Measurements from ENCODE around the gene MAT2A. TPM values are rescaled to one million over a fixed set of nuclear protein-coding genes. Genes with fewer than 3 reads are reported as not detected.

MAT2A gene
- total RNA-seq, 2 donors from 2014 or later: 253 to 255 TPM

GRCh38 chr2:85545780-85546240 is 6.8 kb downstream of the MAT2A start:
- Mint-ChIP-seq H3K4me1 (ENCODE audit: low read depth) (peaks cover 32% of the 10 kb centered on the region), H3K27ac (peak overlapping the region; percentile 86), H3K9me3 (no peaks in the 10 kb centered on the region), H3K4me3 (no peak overlapping the region), H3K36me3 (ENCODE audit: insufficient read depth in 2 of 2) (peaks cover 24 to 44% of the 10 kb centered on the region in 2 donors), H3K27me3 (ENCODE audit: low read depth) (no peaks in the 10 kb centered on the region)
- no peak for DNase-seq
- ATAC-seq (replicated peaks in 1 of 2): peak in 1 of 2 donors; percentile 18

- Mint-ChIP-seq H3K4me3 (no peak overlapping the region), H3K27me3 (ENCODE audit: low read depth) (no peaks in the 10 kb centered on the region), H3K36me3 (ENCODE audit: insufficient read depth in 2 of 2) (peaks cover 23 to 36% of the 10 kb centered on the region in 2 donors), H3K9me3 (no peaks in the 10 kb centered on the region), H3K4me1 (ENCODE audit: low read depth) (peaks cover 17% of the 10 kb centered on the region), H3K27ac (peak overlapping the region; percentile 49)
- DNase-seq: no peak
- ATAC-seq (replicated peaks in 1 of 2): peak in 1 of 2 donors; percentile 17
Measured at GRCh38 chr2:85547089-85547858, 8.3 kb downstream of the MAT2A start.

- DNase-seq (no peak), ATAC-seq (replicated peaks in 1 of 2) (peak in 1 of 2 donors; percentile 6)
- H3K9me3 Mint-ChIP-seq: no peaks in the 10 kb centered on the region
- no peaks in the 10 kb centered on the region for H3K27me3 Mint-ChIP-seq (ENCODE audit: low read depth)
- H3K4me3 Mint-ChIP-seq: no peak overlapping the region
- H3K27ac Mint-ChIP-seq: peak overlapping the region; percentile 49
- peaks cover 17 to 29% of the 10 kb centered on the region in 2 donors for H3K36me3 Mint-ChIP-seq (ENCODE audit: insufficient read depth in 2 of 2)
- peaks cover 10% of the 10 kb centered on the region for H3K4me1 Mint-ChIP-seq (ENCODE audit: low read depth)
Measured at GRCh38 chr2:85547859-85548607, 9.1 kb downstream of the MAT2A start.

GRCh38 chr2:85548608-85548900 is 9.6 kb downstream of the MAT2A start:
- no peak for ATAC-seq (replicated peaks in 1 of 2)
- peaks cover 16 to 24% of the 10 kb centered on the region in 2 donors for H3K36me3 Mint-ChIP-seq (ENCODE audit: insufficient read depth in 2 of 2)

GRCh38 chr2:85549095-85549494 is 10.1 kb downstream of the MAT2A start:
- Mint-ChIP-seq H3K4me3 (no peak overlapping the region), H3K27me3 (ENCODE audit: low read depth) (no peaks in the 10 kb centered on the region), H3K4me1 (ENCODE audit: low read depth) (peaks cover 3% of the 10 kb centered on the region), H3K36me3 (ENCODE audit: insufficient read depth in 2 of 2) (peaks cover 13 to 19% of the 10 kb centered on the region in 2 donors), H3K9me3 (no peaks in the 10 kb centered on the region), H3K27ac (no peak overlapping the region)
- DNase-seq (no peak), ATAC-seq (replicated peaks in 1 of 2) (no peak)

More at GRCh38 chr2:85548608-85548900, 9.6 kb downstream of the MAT2A start:
- Mint-ChIP-seq H3K27ac (peak overlapping the region; percentile 49), H3K27me3 (ENCODE audit: low read depth) (no peaks in the 10 kb centered on the region), H3K4me3 (no peak overlapping the region), H3K4me1 (ENCODE audit: low read depth) (peaks cover 5% of the 10 kb centered on the region), H3K9me3 (no peaks in the 10 kb centered on the region)
- DNase-seq: no peak

- peaks cover 10 to 12% of the 10 kb centered on the region in 2 donors for H3K36me3 Mint-ChIP-seq (ENCODE audit: insufficient read depth in 2 of 2)
- H3K27ac Mint-ChIP-seq: peak overlapping the region; percentile 71
- no peak overlapping the region for H3K4me3 Mint-ChIP-seq
- H3K9me3 Mint-ChIP-seq: no peaks in the 10 kb centered on the region
- H3K27me3 Mint-ChIP-seq (ENCODE audit: low read depth): no peaks in the 10 kb centered on the region
- ATAC-seq (replicated peaks in 1 of 2): no peak
- no peaks in the 10 kb centered on the region for H3K4me1 Mint-ChIP-seq (ENCODE audit: low read depth)
- DNase-seq: no peak
Measured at GRCh38 chr2:85549826-85550225, 10.9 kb downstream of the MAT2A start.

DNA sequence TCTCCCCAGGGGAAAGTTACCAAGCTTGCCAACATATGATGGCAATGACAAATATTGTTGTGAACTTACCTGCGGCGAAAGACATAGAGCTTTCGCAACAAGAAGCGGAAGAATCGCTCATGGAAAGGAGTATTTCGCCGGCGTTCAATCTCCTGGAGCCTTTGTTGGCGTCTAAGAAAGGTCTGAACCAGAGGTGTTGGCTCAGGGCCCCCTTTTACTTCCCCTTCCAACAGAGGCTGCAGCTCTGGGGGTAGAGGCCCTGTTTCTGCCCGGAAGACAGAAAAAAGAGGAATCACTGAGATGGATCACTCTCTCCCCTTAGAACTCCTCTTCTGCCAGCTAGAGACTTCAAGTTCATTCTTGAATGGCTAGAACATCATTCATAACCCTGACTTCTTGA is 11.5 kb downstream of the MAT2A start:
- no peak overlapping the region for H3K27ac Mint-ChIP-seq
- peaks cover 8% of the 10 kb centered on the region in 2 donors for H3K36me3 Mint-ChIP-seq (ENCODE audit: insufficient read depth in 2 of 2)

DNA sequence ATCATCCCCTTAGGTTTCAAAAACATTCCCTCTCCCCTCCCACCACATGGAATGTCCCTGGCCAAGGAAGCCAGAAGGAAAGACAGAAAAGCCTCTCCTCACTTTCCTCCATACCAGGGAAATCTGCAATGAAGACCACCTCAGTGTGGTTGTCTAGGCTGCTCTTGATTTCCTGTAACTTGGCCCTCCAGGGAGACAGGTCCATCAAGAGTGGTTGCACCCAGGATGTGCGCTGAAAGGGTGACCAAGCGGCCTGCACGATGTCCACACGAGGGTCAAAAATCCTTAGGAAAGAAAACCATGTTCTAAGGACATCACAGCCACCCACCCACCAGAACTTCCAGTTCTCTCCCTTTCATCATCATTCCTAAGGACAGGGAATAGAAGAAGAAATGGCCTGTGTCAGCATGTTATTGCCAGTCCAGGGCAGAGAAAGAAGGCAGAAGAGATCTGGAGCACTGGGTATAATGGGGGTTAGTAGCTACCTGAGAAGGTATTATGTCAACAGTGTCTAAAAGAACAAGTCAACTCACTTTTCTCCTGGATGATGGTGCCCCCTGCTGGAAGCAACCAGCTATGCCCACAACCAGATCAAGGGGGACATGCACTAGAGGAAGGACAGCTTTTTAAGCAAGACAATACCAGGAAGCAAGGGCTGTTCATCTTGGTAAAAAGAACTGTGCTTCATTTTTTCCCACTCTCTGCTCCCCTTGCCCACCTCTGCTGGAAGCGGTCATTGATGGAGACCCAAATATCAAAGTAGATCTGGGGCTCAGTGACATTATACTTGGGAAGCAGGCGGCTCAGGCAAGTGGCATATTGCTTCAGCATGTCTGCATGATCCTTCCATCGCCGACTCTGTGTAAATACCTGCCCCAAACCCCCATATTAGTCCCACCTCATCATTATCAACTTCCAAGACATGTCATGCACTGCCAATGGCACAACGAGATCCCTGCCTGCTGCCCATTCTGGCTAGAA is 13.0 kb downstream of the MAT2A start:
- H3K36me3 Mint-ChIP-seq (ENCODE audit: insufficient read depth in 2 of 2): peaks cover 8 to 9% of the 10 kb centered on the region in 2 donors
- H3K4me3 Mint-ChIP-seq: no peak overlapping the region
- H3K4me1 Mint-ChIP-seq (ENCODE audit: low read depth): no peaks in the 10 kb centered on the region
- peak overlapping the region; percentile 55 for H3K27ac Mint-ChIP-seq
- DNase-seq: peak; percentile 84 to 87
- H3K9me3 Mint-ChIP-seq: no peaks in the 10 kb centered on the region
- ATAC-seq (replicated peaks in 1 of 2): peak; percentile 51 to 70
- H3K27me3 Mint-ChIP-seq (ENCODE audit: low read depth): no peaks in the 10 kb centered on the region

More for the DNA sequence above, 11.5 kb downstream of the MAT2A start:
- Mint-ChIP-seq H3K9me3 (no peaks in the 10 kb centered on the region), H3K4me1 (ENCODE audit: low read depth) (no peaks in the 10 kb centered on the region), H3K4me3 (no peak overlapping the region), H3K27me3 (ENCODE audit: low read depth) (no peaks in the 10 kb centered on the region)
- ATAC-seq (replicated peaks in 1 of 2) (no peak), DNase-seq (no peak)

- ATAC-seq (replicated peaks in 1 of 2) (peak in 1 of 2 donors; percentile 7), DNase-seq (no peak)
- Mint-ChIP-seq H3K9me3 (no peaks in the 10 kb centered on the region), H3K4me1 (ENCODE audit: low read depth) (peaks cover 3% of the 10 kb centered on the region), H3K27ac (no peak overlapping the region), H3K27me3 (ENCODE audit: low read depth) (no peaks in the 10 kb centered on the region), H3K36me3 (ENCODE audit: insufficient read depth in 2 of 2) (peaks cover 8 to 14% of the 10 kb centered on the region in 2 donors), H3K4me3 (no peak overlapping the region)
Measured at GRCh38 chr2:85553184-85553583, 14.2 kb downstream of the MAT2A start.

- DNase-seq (no peak), ATAC-seq (replicated peaks in 1 of 2) (no peak)
- H3K9me3 Mint-ChIP-seq: no peaks in the 10 kb centered on the region
- peaks cover 8 to 16% of the 10 kb centered on the region in 2 donors for H3K36me3 Mint-ChIP-seq (ENCODE audit: insufficient read depth in 2 of 2)
- no peak overlapping the region for H3K4me3 Mint-ChIP-seq
- no peaks in the 10 kb centered on the region for H3K27me3 Mint-ChIP-seq (ENCODE audit: low read depth)
- H3K4me1 Mint-ChIP-seq (ENCODE audit: low read depth): peaks cover 21% of the 10 kb centered on the region
- peak overlapping the region; percentile 49 for H3K27ac Mint-ChIP-seq
Measured at GRCh38 chr2:85554980-85555612, 16.1 kb downstream of the MAT2A start.

- H3K4me1 Mint-ChIP-seq (ENCODE audit: low read depth): peaks cover 36% of the 10 kb centered on the region
- H3K9me3 Mint-ChIP-seq: no peaks in the 10 kb centered on the region
- ATAC-seq (replicated peaks in 1 of 2) (no peak), DNase-seq (no peak)
- H3K27ac Mint-ChIP-seq: no peak overlapping the region
- no peaks in the 10 kb centered on the region for H3K27me3 Mint-ChIP-seq (ENCODE audit: low read depth)
- H3K4me3 Mint-ChIP-seq: no peak overlapping the region
- peaks cover 2 to 10% of the 10 kb centered on the region in 2 donors for H3K36me3 Mint-ChIP-seq (ENCODE audit: insufficient read depth in 2 of 2)
Measured at GRCh38 chr2:85557130-85557529, 18.2 kb downstream of the MAT2A start.

GRCh38 chr2:85558160-85558559 is 19.2 kb downstream of the MAT2A start:
- Mint-ChIP-seq H3K9me3 (no peaks in the 10 kb centered on the region), H3K36me3 (ENCODE audit: insufficient read depth in 2 of 2) (peaks cover 0 to 9% of the 10 kb centered on the region in 2 donors), H3K4me3 (no peak overlapping the region), H3K27me3 (ENCODE audit: low read depth) (no peaks in the 10 kb centered on the region), H3K27ac (peak overlapping the region; percentile 36), H3K4me1 (ENCODE audit: low read depth) (peaks cover 42% of the 10 kb centered on the region)
- no peak for ATAC-seq (replicated peaks in 1 of 2)
- no peak for DNase-seq

All from activated T-cell treated with anti-CD3 and anti-CD28 coated beads, Interleukin-2, amount 50 U/mL, for 72 hours (primary cell).